Loucy (cell line): Measurements from ENCODE around the gene TMEM187.

Experiments
- H2AFZ ChIP-seq: fragments of 200-600 bp; sonication (generic); 2 replicates; pipeline ENCODE4 v1.6.0; 2016; ENCODE audit warnings: antibody characterized with exemption, mild to moderate bottlenecking, low read length, moderate library complexity
- H3F3A ChIP-seq: fragments of 200-600 bp; 2 replicates; pipeline ENCODE4 v1.6.0; 2016; ENCODE audit warnings: antibody characterized with exemption, low read depth, mild to moderate bottlenecking
- H3K27me3 ChIP-seq: fragments of 200-600 bp; sonication (generic); 2 replicates; pipeline ENCODE4 v1.6.1; 2014; ENCODE audit warnings: low read length, mild to moderate bottlenecking; ENCODE audit not compliant: insufficient read depth, poor library complexity, severe bottlenecking
- H3K36me3 ChIP-seq: fragments of 200-600 bp; sonication (generic); 2 replicates; pipeline ENCODE4 v1.6.1; 2016; ENCODE audit warnings: low read length; ENCODE audit not compliant: insufficient read depth
- H3K4me1 ChIP-seq: fragments of 200-600 bp; sonication (generic); 2 replicates; pipeline ENCODE4 v1.5.1; 2014; ENCODE audit warnings: low read length, mild to moderate bottlenecking; ENCODE audit not compliant: insufficient read depth, poor library complexity, severe bottlenecking
- H3K4me2 ChIP-seq: fragments of 200-600 bp; sonication (generic); 2 replicates; pipeline ENCODE4 v1.6.0; 2014; ENCODE audit warnings: antibody characterized with exemption, low read length, low read depth, mild to moderate bottlenecking; ENCODE audit not compliant: poor library complexity, severe bottlenecking
- H3K4me3 ChIP-seq: fragments of 200-600 bp; sonication (generic); 2 replicates; pipeline ENCODE4 v1.5.1; 2014; ENCODE audit warnings: low read length, mild to moderate bottlenecking, mixed read lengths; ENCODE audit not compliant: poor library complexity, severe bottlenecking
- H3K79me2 ChIP-seq: fragments of 200-600 bp; sonication (generic); 2 replicates; pipeline ENCODE4 v1.6.1; 2014; ENCODE audit warnings: low read length; ENCODE audit not compliant: insufficient read depth
- H3K9ac ChIP-seq: fragments of 200-600 bp; sonication (generic); 2 replicates; pipeline ENCODE4 v1.6.0; 2014; ENCODE audit warnings: mild to moderate bottlenecking, low read depth, low read length, moderate library complexity; ENCODE audit not compliant: poor library complexity, severe bottlenecking
- H3K9me2 ChIP-seq: fragments of 200-600 bp; sonication (generic); replicated peaks from 2 replicates; pipeline ENCODE4 v1.6.1; 2016; ENCODE audit warnings: low read depth, low read length, mixed read lengths
- H3K9me3 ChIP-seq: fragments of 200-600 bp; sonication (generic); 2 replicates; pipeline ENCODE4 v1.6.1; 2014; ENCODE audit warnings: mild to moderate bottlenecking, antibody characterized with exemption, low read length, low read depth; ENCODE audit not compliant: insufficient read depth
- H4K20me1 ChIP-seq: fragments of 200-600 bp; sonication (generic); 2 replicates; pipeline ENCODE4 v1.6.0; 2014; ENCODE audit warnings: antibody characterized with exemption, low read length, mild to moderate bottlenecking; ENCODE audit not compliant: insufficient read depth, poor library complexity, severe bottlenecking
- EZH2phosphoT487 ChIP-seq: fragments of 200-600 bp; IDR thresholded peaks from 2 replicates; pipeline ENCODE4 v1.6.1; 2018; ENCODE audit warnings: antibody characterized with exemption, mild to moderate bottlenecking, moderate library complexity, borderline replicate concordance
- TF ChIP-seq, protein P1 (sequence below): fragments of 200-600 bp; sonication (generic); conservative IDR thresholded peaks from 2 replicates; pipeline ENCODE4 v1.5.1; 2014; ENCODE audit warnings: mild to moderate bottlenecking, antibody characterized with exemption, low read length

TMEM187 gene

DNA sequence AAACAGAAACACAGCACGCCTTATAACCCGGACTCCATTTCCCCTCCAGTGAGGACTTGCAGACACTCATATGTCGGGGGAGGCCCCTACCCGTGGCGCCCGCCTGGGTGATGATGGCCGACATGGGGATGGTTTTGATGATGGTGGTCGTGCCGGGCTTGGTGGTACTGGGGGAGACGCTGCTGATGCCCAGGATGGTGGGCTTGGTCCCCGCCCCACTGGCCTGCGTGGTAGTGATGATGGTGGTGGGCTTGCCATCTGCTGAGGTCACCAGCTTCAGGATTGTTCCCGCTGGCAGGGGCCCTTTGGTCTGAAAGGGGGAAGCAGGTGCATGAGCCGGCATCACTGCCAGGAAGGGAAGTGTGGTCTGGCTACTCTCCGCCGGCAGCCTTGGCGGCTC, 15.3 kb upstream of the TMEM187 start:
- TF ChIP-seq EZH2phosphoT487: no peak
- TF ChIP-seq, protein P1, sequence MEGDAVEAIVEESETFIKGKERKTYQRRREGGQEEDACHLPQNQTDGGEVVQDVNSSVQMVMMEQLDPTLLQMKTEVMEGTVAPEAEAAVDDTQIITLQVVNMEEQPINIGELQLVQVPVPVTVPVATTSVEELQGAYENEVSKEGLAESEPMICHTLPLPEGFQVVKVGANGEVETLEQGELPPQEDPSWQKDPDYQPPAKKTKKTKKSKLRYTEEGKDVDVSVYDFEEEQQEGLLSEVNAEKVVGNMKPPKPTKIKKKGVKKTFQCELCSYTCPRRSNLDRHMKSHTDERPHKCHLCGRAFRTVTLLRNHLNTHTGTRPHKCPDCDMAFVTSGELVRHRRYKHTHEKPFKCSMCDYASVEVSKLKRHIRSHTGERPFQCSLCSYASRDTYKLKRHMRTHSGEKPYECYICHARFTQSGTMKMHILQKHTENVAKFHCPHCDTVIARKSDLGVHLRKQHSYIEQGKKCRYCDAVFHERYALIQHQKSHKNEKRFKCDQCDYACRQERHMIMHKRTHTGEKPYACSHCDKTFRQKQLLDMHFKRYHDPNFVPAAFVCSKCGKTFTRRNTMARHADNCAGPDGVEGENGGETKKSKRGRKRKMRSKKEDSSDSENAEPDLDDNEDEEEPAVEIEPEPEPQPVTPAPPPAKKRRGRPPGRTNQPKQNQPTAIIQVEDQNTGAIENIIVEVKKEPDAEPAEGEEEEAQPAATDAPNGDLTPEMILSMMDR: no peak
- H2AFZ ChIP-seq: no peak overlapping the region
- peaks cover 100% of the 10 kb centered on the region; the same call in 1 of the 2 replicates for H3K36me3 ChIP-seq
- H3K4me3 ChIP-seq: no peak overlapping the region
- peaks cover 13% of the 10 kb centered on the region; the same call in 1 of the 2 replicates for H3K79me2 ChIP-seq
- H4K20me1 ChIP-seq: peaks cover 9% of the 10 kb centered on the region
- no peaks in the 10 kb centered on the region for H3K9me3 ChIP-seq
- H3K4me2 ChIP-seq: no peak overlapping the region
- no peak overlapping the region for H3K9ac ChIP-seq
- H3K9me2 ChIP-seq: no peaks in the 10 kb centered on the region
- H3K4me1 ChIP-seq: no peaks in the 10 kb centered on the region
- no peaks in the 10 kb centered on the region for H3F3A ChIP-seq
- no peaks in the 10 kb centered on the region for H3K27me3 ChIP-seq

DNA sequence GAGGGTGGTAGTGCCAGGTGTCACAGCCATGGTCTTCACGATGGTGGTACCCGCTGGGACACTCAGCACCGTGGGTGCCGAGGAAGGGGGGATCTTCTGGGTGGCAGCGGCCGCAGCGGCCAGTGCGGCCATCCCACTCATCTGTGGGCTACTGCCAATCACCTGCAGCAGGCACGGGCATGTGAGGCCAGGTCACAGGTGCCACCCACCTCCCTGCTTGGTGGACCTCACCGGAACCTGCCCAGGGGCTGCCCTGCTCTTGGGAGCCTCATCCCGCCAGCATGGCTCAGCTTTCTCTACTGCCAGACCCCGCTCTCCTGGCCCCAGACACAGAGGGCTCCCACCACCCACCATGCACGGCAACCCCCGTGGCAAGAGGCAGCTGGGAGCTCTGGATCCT, 13.9 kb upstream of the TMEM187 start:
- Histone ChIP-seq H4K20me1 (peaks cover 14% of the 10 kb centered on the region), H2AFZ (no peak overlapping the region), H3K36me3 (peaks cover 100% of the 10 kb centered on the region; the same call in 1 of the 2 replicates), H3K9me2 (no peaks in the 10 kb centered on the region), H3K79me2 (peaks cover 27% of the 10 kb centered on the region), H3F3A (no peaks in the 10 kb centered on the region), H3K4me3 (no peak overlapping the region), H3K27me3 (no peaks in the 10 kb centered on the region), H3K9ac (no peak overlapping the region), H3K9me3 (no peaks in the 10 kb centered on the region), H3K4me2 (no peak overlapping the region), H3K4me1 (no peaks in the 10 kb centered on the region)
- TF ChIP-seq EZH2phosphoT487: no peak
- TF ChIP-seq, protein P1: no peak

DNA sequence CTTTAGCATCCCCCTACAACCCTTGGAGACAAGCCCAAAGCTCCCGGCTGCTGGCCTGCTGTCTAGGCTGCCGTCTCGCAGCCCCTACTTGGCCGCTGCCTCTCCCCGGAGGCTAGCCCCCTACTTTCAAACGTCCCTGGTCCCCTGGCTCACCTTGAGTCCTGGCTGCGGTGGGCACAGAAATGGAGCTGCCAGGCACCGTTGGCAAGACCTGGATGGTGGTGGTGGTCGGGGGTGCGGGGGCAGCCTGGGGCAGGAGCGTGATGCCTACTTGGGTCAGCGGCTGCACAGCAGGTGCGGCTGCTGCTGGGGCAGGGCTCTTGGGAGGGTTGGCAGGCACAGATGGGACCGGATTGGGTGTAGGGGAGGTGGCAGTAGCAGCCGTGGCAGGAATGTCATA, 12.9 kb upstream of the TMEM187 start:
- Histone ChIP-seq H3K9me2 (no peaks in the 10 kb centered on the region), H3K27me3 (no peaks in the 10 kb centered on the region), H4K20me1 (peaks cover 21% of the 10 kb centered on the region), H3K4me3 (no peak overlapping the region), H3K4me1 (no peaks in the 10 kb centered on the region), H2AFZ (no peak overlapping the region), H3K4me2 (no peak overlapping the region), H3F3A (no peaks in the 10 kb centered on the region), H3K36me3 (peaks cover 100% of the 10 kb centered on the region; the same call in 1 of the 2 replicates), H3K9ac (no peak overlapping the region), H3K79me2 (peaks cover 38% of the 10 kb centered on the region), H3K9me3 (no peaks in the 10 kb centered on the region)
- TF ChIP-seq EZH2phosphoT487: no peak
- TF ChIP-seq, protein P1: no peak
